ENCODE results near the gene ZBTB46.

ZBTB46 gene

GRCh38 chr20:63706852-63707557 is 124.1 kb downstream of the ZBTB46 start:
- peak; percentile 27 for TF ChIP-seq CTCF (IDR thresholded peaks at IDR 0.05; ENCODE audit: low read depth, low read length, missing control alignments)
- H3K4me3 ChIP-seq (replicated peaks; ENCODE audit: low read depth, low read length) = peak overlapping the region; percentile 90
- no peak for DNase-seq (ENCODE audit: extremely low read depth, low read depth)

GRCh38 chr20:63706027-63706695 is 124.9 kb downstream of the ZBTB46 start:
- no peak for TF ChIP-seq CTCF (IDR thresholded peaks at IDR 0.05; ENCODE audit: low read depth, low read length, missing control alignments)
- no peak for DNase-seq (ENCODE audit: extremely low read depth, low read depth)
- peak overlapping the region; percentile 90 for H3K4me3 ChIP-seq (replicated peaks; ENCODE audit: low read depth, low read length)

- DNase-seq (ENCODE audit: extremely low read depth, low read depth) = no peak
- H3K4me3 ChIP-seq (replicated peaks; ENCODE audit: low read depth, low read length) = no peak overlapping the region
- no peak for TF ChIP-seq CTCF (IDR thresholded peaks at IDR 0.05; ENCODE audit: low read depth, low read length, missing control alignments)
These were observed 125.6 kb downstream of the ZBTB46 start for GRCh38 chr20:63705232-63706026.

GRCh38 chr20:63704749-63705117 is 126.3 kb downstream of the ZBTB46 start:
- DNase-seq (ENCODE audit: extremely low read depth, low read depth) = no peak
- no peak for TF ChIP-seq CTCF (IDR thresholded peaks at IDR 0.05; ENCODE audit: low read depth, low read length, missing control alignments)

GRCh38 chr20:63703976-63704748 is 126.9 kb downstream of the ZBTB46 start:
- DNase-seq (ENCODE audit: extremely low read depth, low read depth) = no peak
- H3K4me3 ChIP-seq (replicated peaks; ENCODE audit: low read depth, low read length) = no peak overlapping the region
- no peak for TF ChIP-seq CTCF (IDR thresholded peaks at IDR 0.05; ENCODE audit: low read depth, low read length, missing control alignments)

More at GRCh38 chr20:63704749-63705117, 126.3 kb downstream of the ZBTB46 start:
- H3K4me3 ChIP-seq (replicated peaks; ENCODE audit: low read depth, low read length) = no peak overlapping the region

GRCh38 chr20:63703471-63703975 is 127.5 kb downstream of the ZBTB46 start:
- no peak for TF ChIP-seq CTCF (IDR thresholded peaks at IDR 0.05; ENCODE audit: low read depth, low read length, missing control alignments)
- H3K4me3 ChIP-seq (replicated peaks; ENCODE audit: low read depth, low read length) = no peak overlapping the region
- no peak for DNase-seq (ENCODE audit: extremely low read depth, low read depth)

Measured in HFF-Myc (cell line).